Fibroblast of skin of right quadriceps (primary cell): ENCODE results near the gene STON2.
"Not testable (repeated sequence)": the region's sequence is repeated elsewhere in the genome, so short reads cannot be mapped to it uniquely, and the experiment has no call there.

Experiments
- DNase-seq: peaks from one replicate; pipeline ENCODE4 v3.0.0-alpha.2; 2013

Gene STON2

DNA sequence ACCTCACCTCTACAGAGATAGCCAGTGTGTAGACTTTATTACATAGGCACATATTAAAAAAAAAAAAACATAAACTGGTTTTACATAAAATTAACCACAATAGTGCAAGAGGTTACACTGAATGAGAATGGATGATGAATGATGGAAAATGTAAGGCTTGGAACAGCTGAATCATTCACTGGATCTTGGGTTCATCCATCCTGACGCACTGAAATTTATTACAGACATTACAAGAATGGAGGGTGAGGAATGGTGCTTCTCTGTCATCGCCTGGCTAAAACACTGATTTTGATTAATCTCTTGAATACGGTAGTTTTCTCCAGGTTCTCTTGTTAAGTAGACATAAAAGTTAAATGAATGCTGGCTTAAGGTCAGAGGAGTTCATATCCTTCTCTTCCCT, 139.4 kb downstream of the STON2 start:
- DNase-seq: peak; percentile 9

DNA sequence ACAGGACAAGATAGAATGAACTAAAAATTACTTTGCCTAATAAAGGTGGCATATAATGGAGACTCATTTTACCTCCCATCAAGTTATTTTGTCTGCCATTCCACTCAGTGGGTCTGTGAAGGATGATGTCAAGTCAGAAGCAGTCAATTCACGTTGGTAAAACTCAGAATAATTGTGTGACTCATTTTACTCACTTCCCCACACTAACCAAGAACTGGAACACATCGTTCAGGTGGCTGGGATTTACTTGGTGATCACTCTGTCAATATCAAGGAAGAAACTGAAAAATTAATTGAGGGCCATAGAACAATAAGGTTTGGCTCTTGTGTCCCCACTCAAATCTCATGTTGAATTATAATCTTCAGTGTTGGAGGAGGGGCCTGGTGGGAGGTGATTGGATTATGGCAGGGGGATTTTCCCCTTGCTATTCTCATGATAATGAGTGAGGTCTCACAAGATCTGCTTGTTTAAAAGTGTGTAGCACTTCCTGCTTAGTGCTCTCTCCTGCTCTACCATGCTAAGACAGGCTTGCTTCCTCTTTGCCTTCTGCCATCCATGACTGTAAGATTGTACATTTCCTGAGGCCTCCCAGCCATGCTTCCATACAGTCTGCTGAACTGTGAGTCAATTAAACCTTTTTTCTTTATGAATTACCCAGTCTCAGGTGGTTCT, 143.7 kb downstream of the STON2 start:
- DNase-seq: no peak

GRCh38 chr14:81252278-81252677, 147.8 kb downstream of the STON2 start:
- DNase-seq: no peak

DNA sequence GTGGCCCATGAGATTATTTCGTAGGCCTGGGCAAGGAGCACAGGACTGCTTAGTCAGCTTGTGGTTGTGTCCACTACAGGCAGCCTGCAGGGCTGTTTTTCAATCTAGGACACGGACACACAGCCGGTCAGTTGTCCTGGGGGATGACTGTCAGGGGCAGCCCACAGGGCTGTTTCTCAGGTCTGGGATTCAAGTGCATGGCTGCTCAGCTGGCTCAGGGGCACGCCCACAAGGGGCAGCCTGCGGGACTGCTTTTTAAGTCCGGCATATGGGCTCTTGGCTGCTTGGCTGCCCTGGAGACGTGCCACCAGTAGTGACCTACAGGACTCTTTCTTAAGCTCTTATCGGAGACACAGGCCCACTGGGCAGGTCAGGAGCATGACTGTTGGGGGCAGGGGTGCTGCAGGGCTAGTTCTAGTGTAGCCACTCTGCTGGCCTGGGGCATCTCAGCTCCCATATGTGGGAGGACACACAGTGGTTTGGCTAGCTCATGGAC, 152.8 kb downstream of the STON2 start:
- DNase-seq: no peak

- DNase-seq: no peak
These were observed 153.5 kb downstream of the STON2 start for GRCh38 chr14:81246461-81247270.

- DNase-seq: no peak
These were observed 154.4 kb downstream of the STON2 start for GRCh38 chr14:81245771-81246170.

DNA sequence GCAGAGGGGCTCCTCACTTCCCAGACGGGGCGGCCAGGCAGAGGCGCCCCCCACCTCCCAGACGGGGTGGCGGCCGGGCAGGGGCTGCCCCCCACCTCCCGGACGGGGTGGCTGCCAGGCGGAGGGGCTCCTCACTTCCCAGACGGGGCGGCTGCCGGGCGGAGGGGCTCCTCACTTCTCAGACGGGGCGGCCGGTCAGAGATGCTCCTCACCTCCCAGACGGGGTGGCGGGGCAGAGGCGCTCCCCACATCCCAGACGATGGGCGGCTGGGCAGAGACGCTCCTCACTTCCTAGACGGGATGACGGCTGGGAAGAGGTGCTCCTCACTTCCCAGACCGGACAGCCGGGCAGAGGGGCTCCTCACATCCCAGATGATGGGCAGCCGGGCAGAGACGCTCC, 155.7 kb downstream of the STON2 start:
- DNase-seq: not testable (repeated sequence)

DNA sequence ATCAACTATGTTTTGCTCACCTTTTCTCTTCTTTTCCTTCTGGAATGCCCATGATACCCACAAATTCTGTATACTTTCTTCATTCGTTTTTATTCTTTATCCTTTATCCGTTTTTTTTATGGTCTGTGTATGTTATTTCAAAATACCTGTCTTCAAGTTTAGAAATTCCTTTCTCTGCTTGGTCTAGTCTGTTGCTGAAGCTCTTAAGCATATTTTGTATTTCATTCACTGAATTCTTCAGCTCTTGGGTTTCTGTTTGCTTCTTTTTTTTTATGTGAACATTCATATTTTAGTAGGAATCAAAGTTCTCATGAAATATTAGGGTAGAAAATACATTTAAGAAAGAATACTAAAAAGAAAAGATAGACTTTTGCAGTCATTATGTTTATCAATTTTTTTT, 156.6 kb downstream of the STON2 start:
- no peak for DNase-seq

DNA sequence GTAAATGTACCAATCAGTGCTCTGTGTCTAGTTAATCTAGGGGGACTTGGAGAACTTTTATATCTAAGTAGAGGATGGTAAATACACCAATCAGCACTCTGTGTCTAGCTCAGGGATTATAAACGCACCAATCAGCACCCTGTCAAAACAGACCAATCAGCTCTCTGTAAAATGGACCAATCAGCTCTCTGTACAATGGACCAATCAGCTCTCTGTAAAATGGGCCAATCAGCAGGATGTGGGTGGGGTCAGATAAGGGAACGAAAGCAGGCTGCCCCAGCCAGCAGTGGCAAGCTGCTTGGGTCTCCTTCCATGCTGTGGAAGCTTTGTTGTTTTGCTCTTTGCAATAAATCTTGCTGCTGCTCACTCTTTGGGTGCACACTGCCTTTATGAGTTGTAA, 163.3 kb downstream of the STON2 start:
- DNase-seq: not testable (repeated sequence)

- DNase-seq: no peak
These were observed 164.0 kb downstream of the STON2 start for GRCh38 chr14:81236138-81236537.

GRCh38 chr14:81235096-81235495, 165.0 kb downstream of the STON2 start:
- DNase-seq: no peak

GRCh38 chr14:81234278-81234677, 165.8 kb downstream of the STON2 start:
- DNase-seq: peak; percentile 28

DNA sequence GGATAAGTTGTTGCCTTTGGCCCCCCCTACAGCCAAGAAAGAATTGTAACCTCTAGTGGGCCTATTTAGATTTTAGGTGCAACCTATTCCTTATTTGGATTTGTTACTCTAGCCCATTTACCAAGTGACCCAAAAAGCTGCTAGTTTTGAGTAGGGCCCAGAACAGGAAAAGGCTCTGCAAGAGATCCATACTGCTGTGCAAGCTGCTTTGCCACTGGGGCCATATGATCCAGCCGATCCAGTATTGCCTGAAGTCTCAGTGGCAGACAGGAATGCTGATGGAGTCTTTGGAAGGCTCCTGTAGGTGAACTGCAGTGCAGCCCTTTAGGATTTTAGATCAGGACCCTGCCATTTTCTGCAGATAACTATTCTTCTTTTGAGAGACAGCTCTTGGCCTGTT, 166.5 kb downstream of the STON2 start:
- no peak for DNase-seq

DNA sequence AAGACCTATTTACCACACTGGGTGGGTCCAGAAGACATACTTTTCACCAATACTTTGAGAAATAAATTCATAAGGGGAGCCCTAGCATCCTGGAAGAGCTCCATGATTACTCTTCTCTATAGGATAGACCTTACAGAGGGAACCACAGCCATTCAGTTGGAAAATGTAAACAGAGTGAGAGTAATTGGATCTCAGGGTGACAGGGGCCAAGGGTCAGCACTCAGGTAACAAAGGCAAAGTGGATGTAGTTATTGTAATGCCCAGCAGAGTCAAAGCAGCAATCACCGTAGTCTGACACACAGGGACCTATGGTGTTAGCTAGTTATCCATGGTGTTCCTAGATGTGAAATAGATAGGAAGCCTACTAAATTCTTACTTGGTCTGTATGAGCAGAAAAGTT, 168.6 kb downstream of the STON2 start:
- DNase-seq: no peak

GRCh38 chr14:81224222-81224621, 175.9 kb downstream of the STON2 start:
- no peak for DNase-seq

GRCh38 chr14:81223788-81224187, 176.3 kb downstream of the STON2 start:
- DNase-seq: not testable (repeated sequence)

GRCh38 chr14:81222691-81223090, 177.4 kb downstream of the STON2 start:
- DNase-seq: no peak

DNA sequence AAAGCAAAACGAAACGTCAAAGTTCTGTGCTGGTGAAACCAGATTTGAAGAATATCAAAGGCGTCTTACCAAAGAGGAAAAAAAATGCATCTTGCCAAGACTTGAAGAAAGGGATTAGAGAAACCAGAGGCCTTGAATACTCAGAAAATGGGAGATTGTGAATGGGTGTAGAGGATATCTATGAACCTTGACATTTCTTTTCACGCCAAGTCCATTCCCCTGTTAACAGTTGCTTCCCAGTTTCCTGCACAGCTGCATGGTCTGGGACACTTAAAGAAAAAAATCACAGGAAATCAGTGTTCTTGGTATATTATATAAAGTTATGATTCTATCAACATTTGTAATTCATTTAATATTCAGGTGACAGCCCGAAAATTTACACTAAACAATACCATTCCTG, 178.0 kb downstream of the STON2 start:
- no peak for DNase-seq

DNA sequence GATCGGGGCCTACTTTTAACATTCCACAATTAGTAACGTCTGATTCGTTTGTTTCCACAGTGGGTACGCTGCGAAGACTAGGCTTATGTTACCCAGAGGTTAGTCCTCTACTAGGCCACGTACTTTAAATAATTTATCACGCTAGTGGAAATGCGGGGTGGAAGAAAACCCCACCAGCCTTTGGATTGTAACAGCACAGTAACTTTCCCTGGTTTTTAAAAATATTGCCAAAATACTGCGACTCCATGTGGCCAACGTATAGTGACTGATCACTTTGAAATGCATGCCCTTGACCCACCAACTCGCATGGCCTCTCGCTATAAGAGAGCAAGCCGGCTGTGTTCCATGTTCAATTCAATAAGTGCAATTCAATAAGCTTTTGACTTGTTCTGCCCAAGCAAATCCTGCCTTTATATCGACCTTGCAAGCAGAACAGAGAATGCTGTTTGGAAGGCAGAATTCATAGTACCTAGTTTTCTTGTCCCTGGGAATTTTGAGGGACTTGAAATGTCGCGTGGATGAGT, 178.5 kb downstream of the STON2 start:
- no peak for DNase-seq

- peak; percentile 97 for DNase-seq
These were observed 179.1 kb downstream of the STON2 start, which contains the start of gene GTF2A1 for GRCh38 chr14:81220830-81221578. Gene GTF2A1, minus strand, starts transcription at chr14:81220959. Its CDS starts 441 bp downstream, at chr14:81220518.

DNA sequence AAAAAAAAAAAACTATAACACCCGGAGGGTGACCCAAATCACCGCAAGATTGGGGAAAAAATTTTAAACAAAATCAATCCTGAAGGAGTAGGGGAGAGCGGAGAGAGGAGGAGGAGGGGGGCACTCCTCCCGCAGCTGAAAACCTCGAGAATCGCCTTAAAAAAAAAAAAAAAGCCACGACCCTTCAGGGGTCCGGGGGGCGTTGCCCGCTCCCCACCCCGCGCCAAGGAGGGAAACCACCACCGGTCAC, 179.6 kb downstream of the STON2 start:
- no peak for DNase-seq

DNA sequence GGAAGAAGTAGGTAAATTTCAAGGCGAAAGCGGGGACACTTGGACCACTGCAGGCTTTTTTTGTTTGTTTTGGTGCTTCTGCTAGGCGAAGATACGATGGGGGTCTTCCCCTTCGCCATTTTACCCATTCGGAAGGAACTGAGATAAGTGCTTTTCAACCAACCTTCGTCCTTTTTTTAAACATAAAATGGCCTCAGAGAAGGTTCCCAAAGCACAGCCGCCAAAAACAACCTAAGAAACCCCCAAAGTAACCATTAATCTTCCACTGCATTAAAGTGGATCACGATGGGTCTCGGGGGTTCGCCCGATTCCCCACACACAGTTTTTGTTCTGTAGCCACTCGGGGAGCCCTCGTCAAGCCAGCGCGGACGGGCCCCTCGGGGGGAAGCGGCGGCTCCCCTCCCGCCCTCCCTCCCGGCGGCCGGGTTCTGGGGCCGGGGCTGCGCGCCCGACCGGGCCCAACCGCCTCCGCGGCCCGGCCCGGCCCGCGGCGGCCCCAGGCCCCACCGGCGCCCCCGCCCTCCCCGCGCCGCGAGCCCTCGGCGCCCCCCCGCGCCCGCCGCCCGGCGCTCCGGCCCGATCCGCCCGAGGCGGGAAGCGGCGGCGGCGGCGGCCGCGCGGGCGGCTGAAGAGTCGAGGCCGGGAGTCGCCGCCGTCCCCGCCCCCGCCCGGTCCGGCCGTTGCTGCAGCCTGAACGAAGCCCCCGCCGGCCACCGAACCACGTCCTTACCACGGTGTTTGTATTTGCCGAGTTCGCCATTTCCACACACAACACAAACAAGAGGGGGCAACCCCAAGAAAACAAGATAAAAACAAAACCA, 180.2 kb downstream of the STON2 start:
- DNase-seq: peak; percentile 23
